A673 (cell line): ENCODE results near the gene RAB3IL1. TPM values are rescaled to one million over a fixed set of nuclear protein-coding genes. Genes with fewer than 3 reads are reported as not detected.
"Not testable (repeated sequence)": the region's sequence is repeated elsewhere in the genome, so short reads cannot be mapped to it uniquely, and the experiment has no call there.

Source experiments
- Bru-seq: library from RNA; stranded (reverse); fragments of 400-500 nt; gene quantifications from one replicate; lab custom pipeline; 2021; lab: Mats Ljungman, UMichigan
- BruChase-seq, 2 experiments: library from RNA; stranded (reverse); fragments of 400-500 nt; gene quantifications; one replicate each; lab custom pipeline; 2021; lab: Mats Ljungman, UMichigan
- BruUV-seq: library from RNA; stranded (reverse); fragments of 400-500 nt; replicated peaks from 2 replicates; lab custom pipeline; 2021; lab: Mats Ljungman, UMichigan
- CTCF ChIA-PET: fragments of 300-600 bp; sonication (Branson Sonifier 250); formaldehyde crosslinking; loops from one replicate; lab custom pipeline; 2022; ENCODE audit warnings: antibody characterized with exemption; lab: Charles Lee
- POLR2A ChIA-PET: fragments of 300-600 bp; sonication (Branson Sonifier 250); formaldehyde crosslinking; loops from one replicate; lab custom pipeline; 2022; ENCODE audit warnings: antibody characterized with exemption; ENCODE audit not compliant: low non-redundant PET; lab: Charles Lee
- DNase-seq: peaks from one replicate; pipeline ENCODE4 v3.0.0-alpha.2; 2015; ENCODE audit warnings: low spot score
- H3K27ac ChIP-seq: fragments of 200-600 bp; sonication (generic); 2 replicates; pipeline ENCODE4 v1.5.1; 2016; ENCODE audit warnings: mixed run types, low read depth, mild to moderate bottlenecking, mixed read lengths, antibody characterized with exemption, low read length; ENCODE audit not compliant: poor library complexity, severe bottlenecking
- H3K27me3 ChIP-seq: fragments of 200-600 bp; sonication (generic); replicated peaks from 2 replicates; pipeline ENCODE4 v1.6.1; 2017; ENCODE audit warnings: mixed run types, low read depth, mild to moderate bottlenecking, mixed read lengths, antibody characterized with exemption, low read length; ENCODE audit not compliant: insufficient read depth, poor library complexity
- H3K36me3 ChIP-seq: fragments of 200-600 bp; sonication (generic); 2 replicates; pipeline ENCODE4 v1.6.1; 2016; ENCODE audit warnings: mixed run types, mild to moderate bottlenecking, mixed read lengths, antibody characterized with exemption, low read length; ENCODE audit not compliant: insufficient read depth, poor library complexity, severe bottlenecking
- H3K4me1 ChIP-seq: fragments of 200-600 bp; sonication (generic); 2 replicates; pipeline ENCODE4 v1.6.1; 2017; ENCODE audit warnings: mixed run types, mild to moderate bottlenecking, mixed read lengths, antibody characterized with exemption, low read length; ENCODE audit not compliant: insufficient read depth, poor library complexity, severe bottlenecking
- H3K4me3 ChIP-seq: fragments of 200-600 bp; sonication (generic); 2 replicates; pipeline ENCODE4 v1.5.1; 2016; ENCODE audit warnings: low read depth, mixed run types, mild to moderate bottlenecking, mixed read lengths, low read length; ENCODE audit not compliant: poor library complexity, severe bottlenecking
- H3K9me3 ChIP-seq: fragments of 200-600 bp; sonication (generic); 2 replicates; pipeline ENCODE4 v1.6.1; 2016; ENCODE audit warnings: mixed run types, low read depth, mild to moderate bottlenecking, mixed read lengths, antibody characterized with exemption, low read length; ENCODE audit not compliant: poor library complexity, severe bottlenecking
- EZH2 ChIP-seq: fragments of 200-600 bp; sonication (generic); IDR thresholded peaks from 2 replicates; pipeline ENCODE4 v1.6.1; 2017; ENCODE audit warnings: borderline replicate concordance, low read depth, mild to moderate bottlenecking, mixed read lengths, antibody characterized with exemption, low read length; ENCODE audit not compliant: poor library complexity, severe bottlenecking
- intact Hi-C: fragments of 100-400 bp; cut with micrococcal nuclease; formaldehyde crosslinking; loops from one replicate; pipeline ENCODE4 v1.10.0; 2022; ENCODE audit not compliant: unreplicated experiment
- long read RNA-seq: library from polyadenylated mRNA; stranded (forward); transcript quantifications from one replicate; pipeline ENCODE4 v2.0.0, GENCODE V29; 2022
- total RNA-seq: library from RNA; stranded (reverse); gene quantifications from 2 replicates; pipeline ENCODE4 v1.2.3, GENCODE V29; 2021
- TF ChIP-seq, protein P1 (sequence below): fragments of 300-800, 200-600 bp; sonication (generic); conservative IDR thresholded peaks from 2 replicates; pipeline ENCODE4 v1.5.1; 2017; ENCODE audit warnings: low read depth, mild to moderate bottlenecking, antibody characterized with exemption, low read length, moderate library complexity, mixed read lengths

The RAB3IL1 gene, protein sequence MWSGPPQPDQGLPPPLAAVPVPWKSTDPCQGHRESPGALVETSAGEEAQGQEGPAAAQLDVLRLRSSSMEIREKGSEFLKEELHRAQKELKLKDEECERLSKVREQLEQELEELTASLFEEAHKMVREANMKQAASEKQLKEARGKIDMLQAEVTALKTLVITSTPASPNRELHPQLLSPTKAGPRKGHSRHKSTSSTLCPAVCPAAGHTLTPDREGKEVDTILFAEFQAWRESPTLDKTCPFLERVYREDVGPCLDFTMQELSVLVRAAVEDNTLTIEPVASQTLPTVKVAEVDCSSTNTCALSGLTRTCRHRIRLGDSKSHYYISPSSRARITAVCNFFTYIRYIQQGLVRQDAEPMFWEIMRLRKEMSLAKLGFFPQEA
- total RNA-seq (21.9 and 26.9 TPM in 2 replicates), Bru-seq, nascent RNA (percentile 44 among the genes with signal in this experiment), BruChase-seq, experiment 1, labeled RNA remaining after a 2-hour chase (percentile 47 among the genes with signal in this experiment), BruChase-seq, experiment 2, labeled RNA remaining after a 6-hour chase (percentile 52 among the genes with signal in this experiment)
- long read RNA-seq, transcript RAB3IL1-202 (10 exons, 2,284 nt): major isoform, 46 of 69 reads
- long read RNA-seq, partial matches to known transcripts: 6 of 69 reads
- long read RNA-seq, other reads (novel, unspliced or antisense): 17 of 69 reads

- H3K36me3 ChIP-seq: no peaks in the 10 kb centered on the region
- DNase-seq: peak; percentile 72
- TF ChIP-seq EZH2: no peak
- TF ChIP-seq, protein P1, sequence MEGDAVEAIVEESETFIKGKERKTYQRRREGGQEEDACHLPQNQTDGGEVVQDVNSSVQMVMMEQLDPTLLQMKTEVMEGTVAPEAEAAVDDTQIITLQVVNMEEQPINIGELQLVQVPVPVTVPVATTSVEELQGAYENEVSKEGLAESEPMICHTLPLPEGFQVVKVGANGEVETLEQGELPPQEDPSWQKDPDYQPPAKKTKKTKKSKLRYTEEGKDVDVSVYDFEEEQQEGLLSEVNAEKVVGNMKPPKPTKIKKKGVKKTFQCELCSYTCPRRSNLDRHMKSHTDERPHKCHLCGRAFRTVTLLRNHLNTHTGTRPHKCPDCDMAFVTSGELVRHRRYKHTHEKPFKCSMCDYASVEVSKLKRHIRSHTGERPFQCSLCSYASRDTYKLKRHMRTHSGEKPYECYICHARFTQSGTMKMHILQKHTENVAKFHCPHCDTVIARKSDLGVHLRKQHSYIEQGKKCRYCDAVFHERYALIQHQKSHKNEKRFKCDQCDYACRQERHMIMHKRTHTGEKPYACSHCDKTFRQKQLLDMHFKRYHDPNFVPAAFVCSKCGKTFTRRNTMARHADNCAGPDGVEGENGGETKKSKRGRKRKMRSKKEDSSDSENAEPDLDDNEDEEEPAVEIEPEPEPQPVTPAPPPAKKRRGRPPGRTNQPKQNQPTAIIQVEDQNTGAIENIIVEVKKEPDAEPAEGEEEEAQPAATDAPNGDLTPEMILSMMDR: no peak
- intact Hi-C loops: no loop called here
- H3K4me1 ChIP-seq: peaks cover 20% of the 10 kb centered on the region
- no peaks in the 10 kb centered on the region for H3K27me3 ChIP-seq
- H3K4me3 ChIP-seq: peak within 1 kb of the TSS; percentile 70
- ChIA-PET POLR2A (no interaction called here), CTCF (interaction anchor here (1.2 kb wide), 1 partner anchor 165 kb away, joined by 3 read pairs; no protein-coding TSS in a partner anchor)
- BruUV-seq: no TSS peak
- H3K9me3 ChIP-seq: no peaks in the 10 kb centered on the region
- peak within 1 kb of the TSS; percentile 22 for H3K27ac ChIP-seq
Measured at GRCh38 chr11:61917334-61918109, at the start of gene RAB3IL1. TSS of gene RAB3IL1 (minus strand) at chr11:61917566. CDS start at chr11:61917367, 199 bp downstream.

DNA sequence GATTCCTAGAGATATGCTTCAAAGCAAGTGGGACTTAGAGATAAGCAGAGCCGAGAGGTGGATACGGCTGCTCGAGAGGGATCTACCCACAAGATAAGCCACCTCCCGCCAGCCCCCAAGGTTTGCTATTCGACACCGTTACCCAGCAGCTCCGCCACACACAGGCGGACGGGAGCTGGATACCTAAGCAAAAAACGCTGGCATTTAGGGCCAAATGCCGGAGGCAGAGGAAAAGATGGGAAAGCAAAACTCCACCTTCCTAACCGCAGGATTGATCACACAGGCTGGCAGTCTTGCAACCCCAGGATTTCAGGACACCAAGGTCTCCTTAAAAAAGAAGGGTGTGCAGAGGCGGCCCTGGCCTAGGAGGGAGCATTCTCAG lies 49.4 kb upstream of the RAB3IL1 start:
- Histone ChIP-seq H3K27me3 (no peaks in the 10 kb centered on the region), H3K4me1 (peaks cover 47% of the 10 kb centered on the region), H3K9me3 (no peaks in the 10 kb centered on the region), H3K36me3 (peaks cover 38% of the 10 kb centered on the region), H3K27ac (peak overlapping the region; percentile 98), H3K4me3 (peak overlapping the region; percentile 90)
- peak; percentile 43 for DNase-seq
- TF ChIP-seq, protein P1: no peak
- TF ChIP-seq EZH2: no peak
- BruUV-seq: no TSS peak
- ChIA-PET CTCF (interaction anchor here (0.6 kb wide), 1 partner anchor 141 kb away, joined by 3 read pairs; no protein-coding TSS in a partner anchor), POLR2A (no interaction called here)
- intact Hi-C loops: loop anchor here (5.0 kb wide), 1 partner anchor 116 kb away; no protein-coding TSS in a partner anchor

DNA sequence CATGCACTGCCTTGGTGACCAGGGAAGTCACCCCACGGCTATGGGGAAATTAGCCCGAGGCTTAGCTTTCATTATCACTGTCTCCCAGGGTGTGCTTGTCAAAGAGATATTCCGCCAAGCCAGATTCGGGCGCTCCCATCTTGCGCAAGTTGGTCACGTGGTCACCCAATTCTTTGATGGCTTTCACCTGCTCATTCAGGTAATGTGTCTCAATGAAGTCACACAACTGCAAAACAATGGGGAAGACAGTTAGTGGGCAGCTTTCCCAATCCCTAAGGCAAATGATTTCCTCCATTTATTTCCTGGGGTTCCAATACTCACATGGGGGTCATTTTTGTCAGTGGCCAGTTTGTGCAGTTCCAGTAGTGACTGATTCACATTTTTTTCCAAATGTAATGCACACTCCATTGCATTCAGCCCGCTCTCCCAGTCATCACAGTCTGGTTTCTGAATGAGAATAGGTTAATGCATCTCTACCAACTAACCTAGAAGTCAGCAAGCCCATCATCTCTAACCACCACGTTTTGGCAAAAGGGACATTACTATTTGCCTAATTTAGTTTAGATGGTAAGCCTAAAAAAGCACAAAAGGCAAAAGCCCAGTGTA lies 47.4 kb upstream of the RAB3IL1 start:
- TSS peak; percentile 71 for BruUV-seq
- peaks cover 38% of the 10 kb centered on the region for H3K36me3 ChIP-seq
- CTCF ChIA-PET, DNase-seq, H3K27ac ChIP-seq, H3K9me3 ChIP-seq, H3K27me3 ChIP-seq, POLR2A ChIA-PET: not testable (repeated sequence)
- peaks cover 32% of the 10 kb centered on the region for H3K4me1 ChIP-seq
- peak overlapping the region; percentile 90 for H3K4me3 ChIP-seq
- intact Hi-C loops: loop anchor here (5.0 kb wide), 1 partner anchor 118 kb away; no protein-coding TSS in a partner anchor
